ENCODE measurements around the gene ALDH3B2. TPM values are rescaled to one million over a fixed set of nuclear protein-coding genes. Genes with fewer than 3 reads are reported as not detected.
A peak's percentile ranks its signal among the peaks of the same experiment; 100 is the strongest.

ALDH3B2 gene
- total and polyA plus RNA-seq, 2 of the 8 experiments (the other 6 are each of a cell fraction or from before 2014, with no cell fraction given): not detected

DNA sequence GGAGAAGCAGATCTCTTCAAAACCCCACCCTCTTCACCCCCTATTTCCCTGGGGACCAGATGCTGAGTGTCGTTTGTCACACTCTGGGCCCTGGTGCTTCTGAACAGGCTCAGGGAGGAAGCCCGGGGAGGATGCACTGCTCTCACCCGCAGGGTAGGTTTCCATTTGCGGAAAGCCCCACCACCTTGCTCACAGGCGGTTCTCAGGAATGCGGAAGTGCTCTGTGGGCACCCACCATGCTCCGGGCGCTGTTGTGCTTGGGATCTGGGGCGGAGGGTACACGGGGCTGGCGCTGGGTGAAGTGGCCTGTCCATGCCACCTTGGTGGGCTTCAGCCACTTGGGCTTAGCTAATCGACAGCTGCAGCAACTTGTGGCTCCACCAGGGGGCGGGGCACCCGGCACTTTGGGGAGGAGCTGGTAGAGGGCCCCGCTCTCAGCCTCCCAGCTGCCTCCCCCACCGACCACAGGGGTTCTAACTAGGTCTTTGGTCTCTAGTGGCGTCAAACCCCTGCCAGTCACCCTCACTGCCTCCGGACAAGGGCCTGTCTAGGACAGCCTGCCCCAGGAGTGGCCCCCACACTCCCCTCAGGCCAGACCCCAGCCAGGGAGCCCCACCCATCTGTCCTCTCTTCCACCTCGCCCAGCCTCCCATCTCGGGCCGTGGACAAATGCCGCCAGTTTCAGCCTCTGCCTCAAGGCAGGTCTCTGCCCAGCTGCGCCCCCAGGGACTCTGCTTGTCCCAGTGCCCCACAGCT, 60.3 kb downstream of the ALDH3B2 start:
- Histone ChIP-seq H2BK15ac (ENCODE audit: low read length) (peak overlapping the region; percentile 72; the same call in 1 of the 2 replicates), H2AFZ (ENCODE audit: low read length) (no peak overlapping the region), H3K18ac (ENCODE audit: extremely low read depth, low read length) (no peak overlapping the region; the same call in none of the 2 replicates), H2BK20ac (ENCODE audit: low read length) (no peak overlapping the region), H4K5ac (ENCODE audit: insufficient read length, low read depth, low read length) (no peak overlapping the region), H3K9me3 (ENCODE audit: insufficient read depth in 2 of 2, low read depth in 1 of 2, low read length in 1 of 2) (no peaks in the 10 kb centered on the region; a peak in 1 of 4 replicates), H4K8ac (ENCODE audit: extremely low read depth, insufficient read depth, low read length) (no peak overlapping the region; the same call in 1 of the 2 replicates), H3K27ac (ENCODE audit: low read depth, low read length) (no peak overlapping the region), H3K36me3 (ENCODE audit: control insufficient read depth in 2 of 4, insufficient read depth in 4 of 4, low read length in 3 of 4) (peaks cover 5 to 19% (median 10%) of the 10 kb centered on the region in 4 experiments; a peak in 7 of 8 replicates), H4K91ac (replicated peaks; ENCODE audit: insufficient read length, low read length) (peak overlapping the region; percentile 40), H3K56ac (replicated peaks; ENCODE audit: insufficient read length, low read depth, low read length) (no peak overlapping the region), H3K27me3 (replicated peaks in 1 of 4; ENCODE audit: control insufficient read depth in 3 of 4, extremely low read depth in 1 of 4, insufficient read depth in 3 of 4, low read length in 3 of 4) (peaks cover 0 to 10% (median 5%) of the 10 kb centered on the region in 4 experiments; a peak in 6 of 7 replicates), H3K79me2 (ENCODE audit: control insufficient read depth in 1 of 2, insufficient read depth in 2 of 2, low read length in 2 of 2) (no peaks in the 10 kb centered on the region), H3K14ac (ENCODE audit: insufficient read length) (no peak overlapping the region), H2BK120ac (replicated peaks; ENCODE audit: low read depth, low read length) (no peak overlapping the region), H2BK5ac (ENCODE audit: low read depth, low read length) (peak overlapping the region; percentile 60; the same call in 1 of the 2 replicates), H3K9ac (replicated peaks in 1 of 4; ENCODE audit: extremely low read depth in 1 of 4, low read depth in 3 of 4, low read length in 3 of 4) (no peak overlapping the region), H3K23me2 (ENCODE audit: low read depth, low read length) (peaks cover 4% of the 10 kb centered on the region; the same call in 1 of the 2 replicates), H2AK5ac (ENCODE audit: low read depth, low read length) (0 out of 2 replicates have a peak overlapping the region, but pooled peaks have one; percentile 86), H3K4me1 (replicated peaks in 1 of 4; ENCODE audit: control insufficient read depth in 3 of 4, insufficient read depth in 4 of 4, low read length in 3 of 4) (peaks cover 13 to 36% (median 31%) of the 10 kb centered on the region in 4 experiments), H4K20me1 (replicated peaks in 1 of 2; ENCODE audit: control insufficient read depth in 1 of 2, insufficient read depth in 2 of 2, low read length in 2 of 2) (peaks cover 0 to 6% of the 10 kb centered on the region in 2 experiments), H3K79me1 (ENCODE audit: low read depth, low read length) (no peaks in the 10 kb centered on the region), H2BK12ac (ENCODE audit: low read depth, low read length) (peak overlapping the region; percentile 50; the same call in 1 of the 2 replicates), H3K23ac (ENCODE audit: insufficient read length) (no peak overlapping the region), H3K4ac (replicated peaks; ENCODE audit: insufficient read length, low read depth, low read length) (no peak overlapping the region), H3K4me3 (ENCODE audit: extremely low read depth in 1 of 4, insufficient read depth in 2 of 4, low read depth in 3 of 4, low read length in 4 of 4) (peak overlapping the region in 1 of 4 experiments; percentile 18; a peak in 1 of 8 replicates), H3K4me2 (ENCODE audit: insufficient read depth in 1 of 2, low read depth in 2 of 2, low read length in 2 of 2) (peak overlapping the region; percentile 15 to 57; a peak in 3 of 4 replicates)
- ChIA-PET CTCF (ENCODE audit: partially characterized antibody) (interaction anchor here (0.6 to 7.3 kb wide), 37 partner anchors 8 to 116 kb away, joined by 3 to 117 read pairs (median 3); partner anchors contain the start of genes GSTP1 and NUDT8), POLR2A (ENCODE audit: partially characterized antibody) (interaction anchor here (0.6 to 10.7 kb wide), 7 partner anchors 9 to 356 kb away, joined by 3 to 194 read pairs (median 5); partner anchors contain the start of genes GSTP1 and NUDT8)
- FAIRE-seq: no peak
- 46% methylated on average over 22 of the region's 23 CpGs; no CpG with 5 or more reads in 1 of the 2 experiments for WGBS, 2 experiments (ENCODE audit: extremely low coverage in 1 of 2, insufficient coverage in 1 of 2, insufficient read length in 1 of 2, insufficient replicate concordance in 2 of 2, low coverage in 1 of 2, low lambda C conversion rate in 2 of 2, missing lambda C conversion rate in 1 of 2)
- peak in 1 of 2 experiments; percentile 93 for DNase-seq (ENCODE audit: low read depth in 1 of 2, low spot score in 2 of 2)
- TF ChIP-seq SIN3A (conservative IDR thresholded peaks at IDR 0.05 in 1 of 2, IDR thresholded peaks at IDR 0.05 in 1 of 2; ENCODE audit: low read depth in 1 of 2, low read length in 2 of 2) (no peak), NANOG (IDR thresholded peaks at IDR 0.05; ENCODE audit: insufficient read depth, low read depth, low read length, poor library complexity, severe bottlenecking) (no peak), RFX5 (IDR thresholded peaks at IDR 0.05; ENCODE audit: borderline replicate concordance, low read depth, low read length) (no peak), CTBP2 (IDR thresholded peaks at IDR 0.05; ENCODE audit: borderline replicate concordance, insufficient read depth, insufficient read length, low read length) (no peak), PHF8 (conservative IDR thresholded peaks at IDR 0.05; ENCODE audit: low read depth, low read length) (no peak), POLR2AphosphoS5 (IDR thresholded peaks at IDR 0.05; ENCODE audit: low read depth, low read length) (no peak), TAF7 (optimal IDR thresholded peaks at IDR 0.05; ENCODE audit: borderline replicate concordance, low read depth, low read length) (no peak)
- TF ChIP-seq, protein P1, sequence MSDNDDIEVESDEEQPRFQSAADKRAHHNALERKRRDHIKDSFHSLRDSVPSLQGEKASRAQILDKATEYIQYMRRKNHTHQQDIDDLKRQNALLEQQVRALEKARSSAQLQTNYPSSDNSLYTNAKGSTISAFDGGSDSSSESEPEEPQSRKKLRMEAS (IDR thresholded peaks at IDR 0.05): 0 out of 2 replicates have a peak, but pooled peaks have one; percentile 11
- TF ChIP-seq, protein P2, sequence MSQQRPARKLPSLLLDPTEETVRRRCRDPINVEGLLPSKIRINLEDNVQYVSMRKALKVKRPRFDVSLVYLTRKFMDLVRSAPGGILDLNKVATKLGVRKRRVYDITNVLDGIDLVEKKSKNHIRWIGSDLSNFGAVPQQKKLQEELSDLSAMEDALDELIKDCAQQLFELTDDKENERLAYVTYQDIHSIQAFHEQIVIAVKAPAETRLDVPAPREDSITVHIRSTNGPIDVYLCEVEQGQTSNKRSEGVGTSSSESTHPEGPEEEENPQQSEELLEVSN (IDR thresholded peaks at IDR 0.05): no peak

Measured in H1 (cell line).